Caki2 (cell line): ENCODE measurements around the gene GSTM2. TPM values are rescaled to one million over a fixed set of nuclear protein-coding genes. Genes with fewer than 3 reads are reported as not detected.
A peak's percentile ranks its signal among the peaks of the same experiment; 100 is the strongest.

Experiments used
- DNase-seq: peaks from one replicate; pipeline ENCODE4 v3.0.0-alpha.2; 2015; ENCODE audit warnings: low read depth
- in situ Hi-C: cut with HindIII; loops from 2 replicates; pipeline ENCODE4 v1.10.0; 2016; ENCODE audit warnings: low sequenced_read_pairs, low pct_unique_long_range_greater_than_20kb, mixed read lengths
- total RNA-seq: library from RNA; depleted of rRNA; stranded (reverse); fragments of >200 nt; shearing (Covaris generic); gene quantifications from 2 replicates; pipeline ENCODE4 v1.2.3, GENCODE V29; 2014; ENCODE audit warnings: low replicate concordance

The GSTM2 gene
- total RNA-seq, 1 experiment from 2014 or later = 0.61 TPM

- peak; percentile 89 for DNase-seq
- in situ Hi-C loops = no loop called here
Measured at GRCh38 chr1:109628540-109629321, 39.1 kb upstream of the GSTM2 start.

GRCh38 chr1:109629372-109630030 is 38.4 kb upstream of the GSTM2 start:
- in situ Hi-C loops = no loop called here

GRCh38 chr1:109630081-109630897 is 37.6 kb upstream of the GSTM2 start:
- in situ Hi-C loops = no loop called here
- no peak for DNase-seq

More at GRCh38 chr1:109629372-109630030, 38.4 kb upstream of the GSTM2 start:
- DNase-seq = no peak

GRCh38 chr1:109630898-109631512 is 36.9 kb upstream of the GSTM2 start:
- DNase-seq = no peak
- in situ Hi-C loops = no loop called here

- in situ Hi-C loops = no loop called here
- DNase-seq = no peak
Measured at GRCh38 chr1:109631513-109632505, 36.0 kb upstream of the GSTM2 start.

GRCh38 chr1:109632671-109633346 is 35.0 kb upstream of the GSTM2 start:
- no peak for DNase-seq
- in situ Hi-C loops = no loop called here

GRCh38 chr1:109634292-109634691 is 33.6 kb upstream of the GSTM2 start:
- in situ Hi-C loops = no loop called here
- DNase-seq = no peak

- no peak for DNase-seq
- in situ Hi-C loops = no loop called here
Measured at GRCh38 chr1:109634771-109635750, 32.8 kb upstream of the GSTM2 start.

- DNase-seq = no peak
- in situ Hi-C loops = no loop called here
Measured at GRCh38 chr1:109635862-109636200, 32.0 kb upstream of the GSTM2 start.

- DNase-seq = peak; percentile 54
- in situ Hi-C loops = no loop called here
Measured at GRCh38 chr1:109636201-109636952, 31.5 kb upstream of the GSTM2 start.

- DNase-seq = no peak
- in situ Hi-C loops = no loop called here
Measured at GRCh38 chr1:109637446-109637845, 30.4 kb upstream of the GSTM2 start.

GRCh38 chr1:109639063-109639840 is 28.6 kb upstream of the GSTM2 start:
- in situ Hi-C loops = no loop called here
- no peak for DNase-seq

GRCh38 chr1:109639841-109640184 is 28.0 kb upstream of the GSTM2 start:
- in situ Hi-C loops = no loop called here
- no peak for DNase-seq

- in situ Hi-C loops = no loop called here
- DNase-seq = peak; percentile 34
Measured at GRCh38 chr1:109640285-109640865, 27.5 kb upstream of the GSTM2 start.
